Keratinocyte (primary cell): ENCODE data around the gene EIF1AD.

ENCODE experiments used
- EZH2 ChIP-seq: IDR thresholded peaks from one replicate; pipeline ENCODE4 v1.6.1; 2012; ENCODE audit warnings: inconsistent platforms, mild to moderate bottlenecking, low read length, moderate library complexity
- TF ChIP-seq, protein P1 (sequence below), 3 experiments: IDR thresholded peaks in 1 of 3; conservative IDR thresholded peaks in 1 of 3; optimal IDR thresholded peaks in 1 of 3; 2 replicates in 2 of 3; 3 replicates in 1 of 3; pipeline versions ENCODE3 to v1.5.1; 2011; ENCODE audit warnings: low read length in 3 of 3, mild to moderate bottlenecking in 3 of 3, moderate library complexity in 2 of 3, control low read depth in 1 of 3, inconsistent platforms in 1 of 3; ENCODE audit not compliant: insufficient read depth in 2 of 3; ENCODE audit errors: extremely low read depth in 1 of 3

DNA sequence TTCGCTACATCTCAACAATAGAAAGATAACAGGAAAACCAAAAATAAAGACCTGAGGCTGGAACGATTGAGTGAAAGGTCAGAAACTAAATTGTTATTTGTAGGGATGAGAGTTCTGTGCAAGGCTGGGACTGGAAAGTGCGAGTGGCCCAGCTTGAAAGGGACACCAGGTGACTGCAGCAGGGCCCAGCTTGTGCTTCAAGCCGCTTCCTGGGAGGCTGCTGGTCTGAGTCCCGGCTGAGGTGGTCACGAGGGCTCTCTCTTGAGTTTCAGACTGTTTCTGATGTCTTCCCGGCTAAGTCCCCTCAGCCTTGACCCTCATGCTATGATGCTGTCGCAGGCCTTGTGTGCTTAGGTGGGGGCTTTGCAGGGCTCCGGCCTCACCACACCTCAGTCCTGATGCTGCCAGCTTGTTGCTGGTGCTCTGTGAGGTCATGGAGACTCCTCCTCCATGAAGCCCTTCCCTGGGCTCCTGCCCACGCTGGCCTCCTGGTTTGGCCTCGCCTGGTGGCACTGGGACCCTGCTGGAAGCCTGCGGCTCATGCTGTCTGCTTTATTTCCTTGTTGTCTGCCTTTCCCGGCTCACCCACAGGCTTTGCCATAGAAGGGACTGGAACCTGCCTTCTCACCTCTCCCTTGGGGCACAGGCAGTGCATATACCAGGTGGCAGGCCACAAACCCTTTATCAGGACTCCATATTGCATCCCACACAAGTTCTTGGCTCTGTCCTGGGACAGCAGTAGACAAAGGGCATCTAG is 4.4 kb upstream of the EIF1AD start:
- TF ChIP-seq, protein P1, sequence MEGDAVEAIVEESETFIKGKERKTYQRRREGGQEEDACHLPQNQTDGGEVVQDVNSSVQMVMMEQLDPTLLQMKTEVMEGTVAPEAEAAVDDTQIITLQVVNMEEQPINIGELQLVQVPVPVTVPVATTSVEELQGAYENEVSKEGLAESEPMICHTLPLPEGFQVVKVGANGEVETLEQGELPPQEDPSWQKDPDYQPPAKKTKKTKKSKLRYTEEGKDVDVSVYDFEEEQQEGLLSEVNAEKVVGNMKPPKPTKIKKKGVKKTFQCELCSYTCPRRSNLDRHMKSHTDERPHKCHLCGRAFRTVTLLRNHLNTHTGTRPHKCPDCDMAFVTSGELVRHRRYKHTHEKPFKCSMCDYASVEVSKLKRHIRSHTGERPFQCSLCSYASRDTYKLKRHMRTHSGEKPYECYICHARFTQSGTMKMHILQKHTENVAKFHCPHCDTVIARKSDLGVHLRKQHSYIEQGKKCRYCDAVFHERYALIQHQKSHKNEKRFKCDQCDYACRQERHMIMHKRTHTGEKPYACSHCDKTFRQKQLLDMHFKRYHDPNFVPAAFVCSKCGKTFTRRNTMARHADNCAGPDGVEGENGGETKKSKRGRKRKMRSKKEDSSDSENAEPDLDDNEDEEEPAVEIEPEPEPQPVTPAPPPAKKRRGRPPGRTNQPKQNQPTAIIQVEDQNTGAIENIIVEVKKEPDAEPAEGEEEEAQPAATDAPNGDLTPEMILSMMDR (optimal IDR thresholded peaks at IDR 0.05 in 1 of 3, IDR thresholded peaks at IDR 0.05 in 1 of 3, conservative IDR thresholded peaks at IDR 0.05 in 1 of 3; ENCODE audit: extremely low read depth in 1 of 3, insufficient read depth in 2 of 3, low read length in 3 of 3): no peak
- TF ChIP-seq EZH2: no peak
